Activated gamma-delta T cell treated with anti-CD3 and anti-CD28 coated beads, Interleukin-2, amount 50 U/mL, for 16 hours (primary cell): ENCODE data around the gene MUC6.

ENCODE experiments used
- DNase-seq: peaks from one replicate; pipeline ENCODE4 v3.0.0-alpha.2; 2020; ENCODE audit warnings: low read depth

MUC6 gene

DNA sequence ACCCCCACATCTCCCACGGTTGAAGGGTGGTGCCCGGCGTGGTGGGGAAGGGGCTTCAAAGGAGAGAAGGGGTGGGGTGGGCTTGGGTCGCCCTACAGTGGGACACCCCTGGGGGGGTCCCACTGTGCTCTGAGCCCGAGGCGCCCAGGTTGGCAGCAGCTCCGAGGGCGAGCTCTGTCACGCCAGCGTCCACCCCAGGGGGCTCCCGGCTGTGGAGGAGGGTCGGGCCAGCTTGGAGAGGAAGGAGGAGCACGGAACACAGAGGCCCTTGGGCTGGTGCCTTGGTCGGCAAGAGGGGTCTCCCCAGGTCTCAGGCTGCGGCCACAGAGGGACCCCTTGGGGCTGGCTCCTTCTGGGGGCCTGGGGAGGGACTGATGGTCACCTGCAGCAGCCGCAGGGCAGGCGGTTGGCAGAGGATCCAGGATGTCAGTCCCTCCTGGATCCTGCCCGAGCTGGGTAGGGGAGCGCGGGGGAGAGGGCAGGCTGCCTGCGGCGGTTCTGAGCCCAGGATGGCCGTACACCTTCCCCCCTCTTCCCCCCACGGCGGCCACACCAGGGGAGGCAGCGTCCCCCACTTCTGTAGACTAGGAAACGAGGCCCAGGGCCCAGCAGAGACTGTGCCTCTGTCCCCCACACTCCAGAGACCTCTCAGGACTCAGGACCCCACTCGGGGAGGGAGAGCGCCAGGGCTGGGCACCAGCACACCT, 788 bp downstream of the MUC6 start:
- DNase-seq, result no peak

DNA sequence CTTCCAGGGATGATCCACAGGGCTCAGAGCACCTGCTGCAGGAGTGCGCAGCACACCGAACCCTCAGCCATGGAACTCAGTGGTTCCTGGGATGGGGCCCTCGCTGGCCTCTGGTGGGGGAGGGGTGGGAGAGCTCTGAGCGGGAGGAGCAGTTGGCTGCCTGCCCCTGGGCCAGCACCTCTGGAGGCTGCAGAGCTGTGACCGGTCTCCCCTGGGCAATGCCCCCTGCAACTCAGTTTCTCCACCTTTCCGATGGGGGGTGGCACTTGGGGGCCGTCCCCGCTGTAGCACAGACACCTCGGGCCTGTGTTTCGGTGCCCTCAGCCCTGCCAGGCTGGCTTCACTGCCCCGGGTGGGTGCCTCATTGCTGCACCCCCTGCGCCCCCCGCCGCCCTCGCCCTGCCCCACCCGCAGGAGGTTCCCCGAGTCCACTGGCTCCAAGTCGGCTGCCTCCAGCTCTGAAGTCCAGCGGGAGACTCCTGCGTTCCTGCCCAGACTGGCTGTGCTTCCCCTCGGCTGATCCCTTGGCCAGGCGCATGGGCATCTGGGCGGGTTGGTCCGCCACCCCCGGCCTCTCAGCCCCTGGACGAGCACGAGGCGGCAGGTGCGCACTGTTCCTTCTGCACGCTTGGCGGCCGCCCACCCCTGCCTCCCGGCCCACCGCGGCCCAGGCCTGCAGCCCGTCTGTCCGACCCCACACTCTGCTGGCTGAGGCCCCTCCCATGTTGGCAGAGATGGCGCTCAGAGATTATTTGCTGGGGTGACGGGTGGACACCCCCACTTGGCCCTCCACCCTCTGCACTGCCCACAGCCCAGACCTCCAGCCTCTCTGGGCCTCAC, 1.8 kb downstream of the MUC6 start:
- DNase-seq, result no peak

DNA sequence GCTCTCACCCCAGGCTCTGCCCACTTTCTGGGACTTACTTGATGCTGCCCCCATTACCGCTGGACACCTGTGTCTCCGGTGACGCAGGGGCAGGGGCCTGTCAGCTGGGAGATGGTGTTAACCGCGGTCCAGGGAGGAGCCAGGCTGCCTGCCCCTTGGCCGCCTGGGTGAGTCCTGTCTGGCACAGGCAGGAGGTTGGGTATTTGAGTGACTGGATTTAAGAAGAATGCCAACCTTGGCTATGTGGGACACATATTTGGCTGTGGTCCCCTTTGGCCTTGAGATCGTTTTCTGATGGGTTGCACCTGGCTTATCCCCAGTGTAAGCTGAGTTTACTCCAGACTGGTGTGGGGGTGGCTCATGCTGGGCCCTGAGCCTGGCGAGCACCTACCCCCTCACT, 2.5 kb downstream of the MUC6 start:
- no peak for DNase-seq

DNA sequence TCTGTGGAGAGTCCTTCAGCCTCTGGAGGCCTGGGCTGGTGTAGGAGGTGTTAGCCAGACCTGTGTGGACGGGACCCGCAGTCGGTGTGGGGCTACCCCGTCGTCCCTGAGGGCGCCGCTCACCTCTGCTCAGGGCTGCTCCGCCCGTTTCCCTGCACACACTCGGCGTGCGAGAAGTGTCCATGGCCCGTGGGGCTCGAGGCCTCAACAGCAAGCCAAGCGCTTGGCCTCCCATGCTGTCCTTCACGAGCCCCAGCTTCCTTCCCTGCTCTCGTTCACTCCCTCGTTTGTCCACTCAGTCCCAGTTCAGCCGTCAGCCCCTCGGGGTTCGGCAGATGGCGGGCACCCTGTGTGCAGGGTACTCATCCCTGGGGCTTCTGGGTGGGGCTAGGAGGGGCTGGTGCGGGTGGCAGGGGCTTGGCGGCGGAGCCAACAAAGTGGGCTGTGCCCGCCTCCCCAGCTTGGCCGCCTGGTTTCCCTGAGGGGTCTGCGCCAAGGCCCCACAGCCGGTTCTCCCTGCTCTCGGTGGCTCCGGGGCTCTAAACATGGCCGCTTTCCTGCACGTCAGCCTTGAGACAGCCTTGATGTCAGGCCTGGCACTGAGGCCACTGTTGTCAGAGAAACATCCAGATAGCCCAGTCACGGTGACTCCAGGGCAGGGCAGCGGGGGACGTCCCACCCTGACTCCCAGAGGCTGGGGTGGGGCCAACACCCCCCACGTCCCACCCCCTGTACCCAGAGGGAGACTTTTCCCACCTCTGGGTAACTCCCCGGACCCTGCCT, 3.3 kb downstream of the MUC6 start:
- DNase-seq, result no peak

DNA sequence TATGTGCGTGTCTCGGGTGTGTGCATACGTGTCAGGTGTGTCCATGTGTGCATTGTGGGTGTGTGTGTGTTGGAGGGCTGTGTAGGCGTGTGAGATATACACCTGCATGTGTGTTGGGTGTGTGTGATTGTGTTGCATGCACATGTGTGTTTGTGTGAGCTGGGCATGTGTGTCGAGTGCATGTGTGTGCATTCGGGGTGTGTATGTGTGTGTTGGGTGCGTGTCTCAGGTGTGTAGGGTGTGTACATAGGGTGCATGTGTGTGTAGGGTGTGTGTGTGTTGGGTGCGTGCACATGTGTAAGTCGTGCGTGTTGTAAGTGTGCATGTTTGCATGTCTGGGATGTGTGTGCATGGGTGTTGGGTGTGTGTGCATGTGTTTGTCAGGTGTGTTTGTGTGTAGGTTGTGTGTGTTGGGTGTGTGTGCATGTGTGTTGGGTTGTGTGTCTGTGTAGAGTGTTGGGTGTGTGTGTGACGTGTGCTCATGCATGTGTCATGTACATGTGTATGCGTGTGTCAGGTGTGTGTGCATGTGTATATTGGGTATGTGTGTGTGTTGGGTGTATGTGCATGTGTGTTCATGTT, 4.1 kb downstream of the MUC6 start:
- no peak for DNase-seq

DNA sequence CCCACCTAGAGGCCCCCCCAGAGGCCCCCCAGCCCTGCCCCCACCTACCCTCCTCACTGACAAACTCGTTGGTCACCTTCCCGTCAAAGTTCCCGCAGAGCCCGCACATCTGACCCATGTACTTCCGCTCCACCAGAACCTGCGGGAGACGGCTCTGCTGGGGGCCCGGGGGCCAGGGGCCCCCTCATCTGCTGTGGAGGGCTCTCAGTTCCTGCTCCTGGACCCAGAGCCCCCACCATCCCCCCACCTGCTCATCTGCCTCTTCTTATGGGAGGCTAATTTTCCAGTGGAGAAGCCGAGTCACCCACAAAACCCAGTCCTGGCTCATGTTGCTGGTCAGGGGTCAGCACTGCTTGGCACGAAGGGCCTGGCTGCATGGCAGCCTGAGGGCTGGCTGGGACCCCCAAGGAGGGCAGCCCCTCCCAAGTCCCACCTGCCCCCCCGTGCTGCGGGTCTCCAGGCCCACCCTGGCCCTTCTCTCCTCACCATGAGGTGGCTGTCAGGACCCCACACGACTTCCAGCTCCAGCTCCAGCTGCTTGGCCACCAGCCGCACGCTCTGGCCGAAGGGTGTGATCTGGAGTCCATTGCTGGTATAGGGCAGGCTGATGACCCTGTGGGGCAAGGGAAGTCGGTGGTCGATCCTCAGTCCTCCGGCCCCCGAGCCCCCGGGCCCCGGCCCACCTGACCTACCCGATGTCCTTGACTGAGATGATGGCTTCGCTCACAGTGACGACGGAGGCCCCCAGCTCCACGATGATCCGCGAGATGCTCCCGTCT, 5.2 kb downstream of the MUC6 start:
- no peak for DNase-seq

DNA sequence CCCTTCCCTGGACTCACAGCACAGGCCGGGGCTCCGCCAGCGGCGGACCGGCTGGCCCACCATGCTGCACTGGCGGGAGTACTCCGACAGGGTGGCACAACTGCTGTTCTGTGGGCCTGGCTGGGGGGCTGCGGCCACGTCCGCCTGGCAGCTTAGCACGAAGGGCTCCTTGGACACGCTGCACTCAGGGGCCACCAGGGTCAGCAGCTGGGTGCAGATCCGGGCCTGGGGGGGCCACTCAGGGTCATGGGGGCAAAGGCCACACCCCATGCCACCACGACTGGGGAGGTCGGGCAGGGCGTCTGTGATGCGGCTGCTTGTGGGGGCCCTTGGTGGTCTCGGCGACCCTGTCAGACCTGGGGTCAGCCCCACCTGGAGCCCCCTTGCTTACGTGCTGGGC, 6.0 kb downstream of the MUC6 start:
- no peak for DNase-seq

DNA sequence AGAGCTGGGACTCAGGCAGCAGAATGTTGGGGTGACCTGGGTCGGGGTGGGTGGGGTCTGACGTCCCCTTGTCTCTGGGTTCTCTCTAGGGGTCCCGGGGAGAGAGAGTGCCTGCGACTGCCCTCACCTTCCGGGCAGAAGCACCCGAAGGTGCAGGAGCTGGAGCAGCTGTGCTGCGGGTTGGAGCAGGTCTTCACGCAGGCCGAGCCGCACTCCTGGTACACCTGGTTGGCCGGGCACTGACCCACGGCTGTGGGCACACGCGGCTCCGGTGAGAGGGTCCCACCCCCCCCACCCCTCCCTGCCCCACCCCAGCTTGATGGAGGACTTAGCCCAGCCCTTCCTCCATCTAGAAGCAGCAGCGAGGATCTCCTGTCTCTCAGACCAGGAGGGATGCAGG, 6.4 kb downstream of the MUC6 start:
- DNase-seq, result no peak

DNA sequence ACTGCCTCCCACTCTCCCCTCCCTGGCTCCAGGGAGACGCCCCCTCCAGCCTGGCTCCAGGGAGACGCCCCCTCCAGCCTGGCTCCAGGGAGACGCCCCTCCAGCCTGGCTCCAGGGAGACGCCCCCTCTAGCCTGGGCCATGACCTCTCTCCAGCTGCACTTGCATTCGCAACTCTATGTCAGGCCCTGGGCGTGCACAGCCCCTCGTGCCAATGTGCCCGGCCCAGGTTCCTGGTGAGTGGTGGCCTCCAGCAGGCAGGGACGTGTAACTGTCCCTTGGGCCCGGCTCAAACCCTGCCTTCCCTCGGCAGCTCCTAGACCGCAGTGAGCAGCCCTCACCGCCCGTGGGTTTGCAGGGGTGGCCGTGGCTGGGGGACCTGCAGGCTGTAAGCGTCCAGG, 6.9 kb downstream of the MUC6 start:
- DNase-seq, result no peak

DNA sequence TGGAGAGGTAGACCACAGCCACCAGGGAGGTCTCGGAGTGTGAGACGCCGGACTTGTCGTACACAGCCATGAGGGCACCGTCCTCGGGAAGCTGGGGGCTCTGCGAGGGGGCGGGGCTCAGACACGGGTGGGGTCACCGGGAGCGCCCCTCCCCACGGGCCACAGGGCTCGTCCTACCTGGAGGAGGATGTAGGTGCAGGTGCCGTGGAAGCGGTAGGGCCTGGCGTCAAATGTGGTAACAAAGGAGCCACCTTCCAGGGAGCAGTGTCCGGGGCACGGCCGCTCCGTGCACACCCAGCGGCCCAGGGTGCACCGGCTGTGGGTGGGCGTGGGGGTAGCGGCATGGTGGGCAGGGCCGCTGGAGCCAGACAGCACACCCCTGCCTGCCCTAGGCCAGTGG, 7.5 kb downstream of the MUC6 start:
- no peak for DNase-seq

DNA sequence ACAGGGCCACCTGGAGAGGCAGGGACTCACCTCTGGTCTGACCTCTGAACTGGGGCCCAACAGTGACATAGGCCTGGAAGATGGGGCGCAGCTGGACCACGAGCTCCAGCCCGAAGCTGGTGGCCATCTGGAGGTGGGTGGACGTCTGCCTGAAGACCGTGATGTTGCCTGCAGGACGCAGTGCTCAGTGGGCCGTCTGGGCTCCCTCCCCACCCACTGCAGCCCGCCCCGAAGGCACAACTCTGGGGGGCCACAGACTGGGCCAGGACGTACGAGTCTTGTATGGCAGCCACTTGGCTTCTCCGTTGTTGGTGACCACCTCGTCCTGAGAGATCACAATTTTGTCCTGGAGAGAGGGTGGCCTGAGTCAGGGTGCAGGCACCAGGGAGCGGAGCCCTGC, 7.9 kb downstream of the MUC6 start:
- no peak for DNase-seq

DNA sequence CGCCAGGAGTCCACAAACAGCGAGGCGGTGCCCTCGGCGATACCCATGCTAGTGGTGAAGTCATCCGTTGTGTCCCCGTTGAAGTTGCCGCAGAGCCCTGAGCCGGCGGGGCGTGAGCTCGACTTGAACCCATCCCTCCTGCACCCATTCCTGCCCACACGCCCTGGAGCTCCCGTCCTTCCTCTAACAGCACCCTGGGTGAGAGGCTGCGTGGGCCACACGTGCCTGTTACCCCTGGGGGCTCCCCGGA, 8.3 kb downstream of the MUC6 start:
- no peak for DNase-seq

DNA sequence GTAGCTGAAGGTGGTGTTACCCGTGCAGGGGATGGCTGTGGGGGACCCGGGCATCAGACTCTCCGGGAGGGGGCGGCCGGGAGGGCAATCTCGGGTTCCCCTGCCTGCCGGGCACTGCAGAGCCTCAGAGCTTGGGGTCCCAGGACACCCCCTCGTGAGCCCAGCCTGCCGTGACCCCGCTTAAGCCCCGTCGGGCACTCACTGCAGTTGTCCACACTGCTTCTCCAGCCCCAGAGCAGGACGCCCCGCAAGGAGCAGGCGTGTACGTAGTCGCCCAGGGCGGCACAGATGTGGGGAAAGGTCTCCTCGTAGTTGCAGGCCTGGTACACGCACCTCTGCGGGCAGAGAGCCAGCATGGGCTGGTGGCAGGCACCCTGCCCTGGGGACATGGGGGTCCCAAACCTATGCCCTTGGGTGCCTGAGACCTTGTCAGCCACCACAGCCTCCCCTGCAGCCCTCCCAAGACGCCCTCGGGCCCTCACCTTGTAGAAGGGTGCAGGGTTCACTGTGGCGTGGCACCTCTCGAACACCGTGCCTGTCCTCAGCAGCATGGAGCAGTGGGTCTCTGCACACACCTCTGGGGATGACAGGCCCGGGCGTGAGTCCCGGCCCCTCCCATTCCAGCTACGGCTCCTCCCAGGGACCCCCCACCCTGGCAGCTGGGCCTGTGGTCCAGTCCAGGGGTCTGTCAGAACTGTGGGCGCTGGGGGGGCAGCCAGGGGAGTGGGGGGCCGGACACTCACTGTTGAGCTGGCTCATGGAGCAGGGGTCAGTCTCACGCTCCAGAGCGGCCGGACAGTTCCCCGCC, 8.8 kb downstream of the MUC6 start:
- DNase-seq, result no peak

DNA sequence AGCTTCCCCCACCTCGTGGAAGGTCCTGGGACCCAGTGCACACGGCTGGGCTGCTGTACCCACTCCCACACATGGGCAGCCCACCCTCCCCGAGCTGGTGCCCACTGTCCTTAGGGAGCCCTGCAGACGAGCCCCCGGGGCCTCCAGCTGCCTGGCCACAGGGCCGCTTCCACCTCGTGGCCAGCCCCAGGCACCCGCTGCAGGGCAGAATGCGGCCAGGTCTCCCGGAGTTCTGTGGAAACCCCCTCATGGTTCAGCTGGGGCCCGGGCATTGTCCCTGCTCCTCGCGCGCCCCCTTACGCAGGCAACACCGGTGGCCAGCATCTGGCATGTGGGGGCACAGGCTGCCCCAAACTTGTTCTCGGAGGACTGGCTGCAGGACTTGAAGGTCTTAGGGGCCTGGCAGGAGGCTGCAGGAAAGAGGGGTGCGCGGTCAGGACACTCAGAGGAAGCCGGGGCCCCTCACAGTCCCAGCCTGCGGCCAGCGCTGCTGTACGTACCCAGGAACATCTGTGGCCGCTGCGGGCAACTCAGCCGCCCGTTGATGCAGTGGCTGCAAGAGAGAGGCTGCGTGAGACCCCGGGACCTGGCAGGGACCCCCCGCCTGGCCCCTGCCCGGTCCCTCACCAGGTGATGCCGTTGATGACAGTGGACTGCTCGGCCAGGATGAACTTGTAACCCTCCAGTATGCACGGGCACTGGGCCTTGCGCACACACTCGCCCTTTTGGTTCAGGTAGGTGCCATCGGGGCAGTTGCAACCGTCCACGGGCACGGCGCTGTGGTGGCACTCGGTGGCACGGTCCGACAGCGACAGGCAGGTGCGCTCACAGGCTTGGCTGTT, 9.7 kb downstream of the MUC6 start:
- DNase-seq, result no peak

DNA sequence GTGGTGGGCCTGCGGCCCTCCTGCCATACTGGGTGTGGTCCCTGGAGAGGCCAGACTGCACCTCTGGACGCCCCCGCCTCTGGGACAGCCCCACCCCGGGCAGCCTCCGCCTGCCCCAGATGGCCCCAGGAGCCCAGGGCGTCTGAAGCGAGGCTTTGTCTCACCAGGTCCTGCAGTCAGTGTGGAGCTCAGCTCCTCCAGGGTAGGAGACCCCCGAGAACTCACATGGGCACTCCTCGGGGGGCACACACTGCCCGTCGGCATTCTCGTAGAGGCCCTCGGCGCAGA, 10.4 kb downstream of the MUC6 start:
- DNase-seq, result no peak

DNA sequence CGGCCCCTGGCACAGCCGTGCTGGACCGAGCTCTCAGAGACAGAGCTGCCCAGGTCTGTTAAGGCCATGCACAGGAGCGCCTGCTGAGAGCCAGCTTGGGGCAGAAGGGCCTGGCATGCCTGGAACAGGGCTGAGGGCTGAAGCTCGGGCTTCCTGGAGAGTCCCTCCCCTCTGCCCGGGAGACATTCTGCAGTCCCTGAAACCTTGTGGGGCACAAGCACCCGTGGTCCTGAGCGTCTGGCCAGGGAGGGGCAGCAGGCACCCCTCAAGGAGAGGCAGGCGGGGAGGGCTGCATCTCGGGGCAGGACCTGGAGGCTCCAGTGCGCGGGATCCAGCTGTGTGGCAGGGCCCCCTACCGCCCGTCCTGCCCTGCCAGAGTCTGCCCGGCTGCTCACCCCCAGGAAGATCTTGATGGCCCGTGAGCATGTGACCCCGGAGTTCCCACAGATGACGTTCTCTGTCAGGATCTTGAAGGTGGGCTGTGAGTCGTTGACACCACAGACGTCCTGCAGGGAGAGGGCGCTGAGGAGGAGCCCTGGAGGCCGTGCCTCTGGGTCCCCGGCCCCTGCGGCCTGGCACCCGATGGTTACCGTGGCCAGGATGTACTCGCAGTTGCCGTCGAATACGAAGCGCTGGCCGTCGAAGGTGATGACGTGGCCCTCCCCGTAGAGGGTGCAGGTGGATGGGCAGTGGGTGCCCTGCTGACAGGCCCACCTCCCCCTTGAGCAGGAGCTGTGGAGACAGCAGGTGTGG, 10.9 kb downstream of the MUC6 start:
- no peak for DNase-seq

DNA sequence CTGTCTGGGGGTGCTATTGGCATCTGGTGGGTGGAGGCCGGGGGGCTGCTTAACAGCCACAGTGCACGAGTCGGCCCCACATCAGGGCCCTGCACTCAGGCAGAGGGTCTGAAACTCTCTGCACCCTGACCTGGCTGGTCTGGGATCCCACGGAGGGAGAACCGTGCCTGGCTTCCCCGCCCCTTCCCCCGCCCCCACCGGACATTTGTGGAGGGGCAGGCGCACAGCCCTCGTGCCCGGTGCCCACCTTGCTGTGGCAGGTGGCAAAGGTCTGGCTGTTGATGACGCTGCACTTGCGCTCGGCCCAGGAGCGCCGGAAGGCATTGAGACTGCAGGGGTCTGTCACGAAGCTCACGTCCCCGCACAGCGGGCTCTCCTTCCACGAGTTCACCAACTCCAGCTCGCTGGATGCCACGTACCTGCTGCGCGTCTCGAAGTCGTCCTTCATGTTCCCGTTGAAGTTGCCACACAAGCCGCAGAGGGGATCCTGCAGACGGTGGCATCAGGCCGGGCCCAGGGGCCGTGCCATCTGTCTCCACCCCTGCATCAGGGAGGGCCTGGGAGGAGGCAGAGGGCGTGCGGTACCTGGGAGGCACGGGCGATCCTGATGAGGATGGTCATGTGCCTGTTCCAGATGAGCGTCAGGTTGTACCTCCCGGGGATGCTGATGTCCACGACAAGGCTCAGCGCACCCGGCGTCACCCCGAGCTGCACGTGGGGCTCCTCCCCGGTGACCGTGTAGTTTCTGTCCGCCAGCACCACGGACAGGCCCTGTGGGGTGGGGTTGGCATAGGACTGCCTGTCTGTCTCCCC, 11.7 kb downstream of the MUC6 start:
- DNase-seq, result no peak

DNA sequence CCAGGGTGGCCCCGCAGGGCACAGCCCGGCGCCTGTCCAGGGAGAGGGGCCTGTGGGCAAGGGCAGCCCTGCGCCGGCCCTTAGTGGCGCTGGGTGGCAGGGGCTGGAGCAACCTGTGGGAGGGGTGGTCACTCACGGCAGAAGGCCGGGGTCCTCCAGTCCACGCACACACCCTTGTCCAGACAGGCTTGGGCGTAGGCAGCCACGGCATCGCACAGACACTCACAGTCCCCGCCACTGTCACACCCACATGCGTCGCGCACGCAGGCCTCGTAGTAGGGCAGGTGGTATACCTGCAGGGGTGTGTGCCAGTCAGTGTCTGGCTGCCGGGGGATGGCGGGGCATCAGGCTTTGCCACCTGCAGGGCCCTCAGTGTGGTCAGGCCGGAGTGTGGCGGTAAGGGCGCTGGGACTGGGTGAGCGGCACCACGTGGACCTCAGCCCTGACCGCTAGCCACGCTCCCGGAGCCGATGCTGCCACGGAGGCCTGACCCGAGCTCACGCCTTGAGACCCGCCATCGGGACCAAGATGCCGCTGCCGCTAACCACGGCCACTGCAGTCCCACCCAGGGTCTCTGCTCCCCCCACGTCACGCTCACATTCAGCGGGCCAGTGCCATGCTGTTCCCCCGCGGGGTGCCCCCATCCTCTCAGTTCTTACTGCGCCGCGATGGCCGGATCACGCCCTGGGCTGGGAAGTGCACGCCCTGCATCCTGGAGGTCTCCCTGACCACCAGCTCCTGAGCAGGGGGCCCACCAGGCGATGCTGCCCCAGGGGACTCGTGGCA, 12.5 kb downstream of the MUC6 start:
- no peak for DNase-seq
